ENCODE measurements around the gene ART1.
"Not testable (repeated sequence)": the region's sequence is repeated elsewhere in the genome, so short reads cannot be mapped to it uniquely, and the experiment has no call there.

Gene ART1, protein sequence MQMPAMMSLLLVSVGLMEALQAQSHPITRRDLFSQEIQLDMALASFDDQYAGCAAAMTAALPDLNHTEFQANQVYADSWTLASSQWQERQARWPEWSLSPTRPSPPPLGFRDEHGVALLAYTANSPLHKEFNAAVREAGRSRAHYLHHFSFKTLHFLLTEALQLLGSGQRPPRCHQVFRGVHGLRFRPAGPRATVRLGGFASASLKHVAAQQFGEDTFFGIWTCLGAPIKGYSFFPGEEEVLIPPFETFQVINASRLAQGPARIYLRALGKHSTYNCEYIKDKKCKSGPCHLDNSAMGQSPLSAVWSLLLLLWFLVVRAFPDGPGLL

DNA sequence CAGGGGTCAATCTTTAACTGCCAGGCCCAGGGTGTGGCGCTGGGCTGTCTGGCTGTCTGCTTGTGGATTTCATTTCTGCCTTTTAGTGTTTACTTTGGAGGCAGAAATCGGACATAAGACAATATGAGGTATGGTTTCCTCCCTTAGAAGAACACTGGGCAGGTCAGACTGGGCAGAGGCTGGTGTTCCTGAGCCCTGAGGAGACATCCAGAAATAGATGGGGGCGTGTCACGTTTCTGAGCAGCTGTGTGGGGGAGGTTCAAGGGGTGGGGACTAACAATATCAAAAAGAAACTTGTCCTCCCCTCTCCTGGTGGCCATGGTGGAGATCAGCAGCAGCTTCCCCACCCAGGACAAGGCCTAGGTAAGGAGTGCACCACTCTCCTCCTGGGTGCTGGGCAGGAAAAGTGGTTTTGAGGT lies at the start of gene ART1:
TSS of gene ART1 (plus strand) at position 312 of the 419 bp plus-strand sequence. CDS start 14,086 bp downstream, outside the sequence.
- DNase-seq (ENCODE audit: low read depth in 1 of 2, low spot score in 1 of 2) = no peak

DNA sequence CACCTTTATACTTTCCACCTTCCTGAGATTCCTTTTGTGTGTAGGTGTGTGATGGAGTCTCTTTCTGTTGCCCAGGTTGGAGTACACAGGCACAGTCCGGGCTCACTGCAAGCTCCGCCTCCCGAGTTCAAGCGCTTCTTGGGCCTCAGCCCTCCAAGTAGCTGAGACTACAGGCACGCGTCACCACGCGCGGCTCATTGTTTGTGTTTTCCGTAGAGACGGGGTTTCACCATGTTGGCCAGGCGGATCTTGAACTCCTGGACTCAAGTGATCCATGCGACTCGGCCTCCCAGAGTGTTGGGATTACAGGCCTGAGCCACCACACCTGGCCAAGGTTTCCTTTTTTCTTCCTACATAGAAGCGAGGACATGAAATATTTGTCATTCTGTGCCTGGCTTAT lies 47.2 kb upstream of the ART1 start:
- DNase-seq (ENCODE audit: low read depth in 1 of 2, low spot score in 1 of 2) = not testable (repeated sequence)

DNA sequence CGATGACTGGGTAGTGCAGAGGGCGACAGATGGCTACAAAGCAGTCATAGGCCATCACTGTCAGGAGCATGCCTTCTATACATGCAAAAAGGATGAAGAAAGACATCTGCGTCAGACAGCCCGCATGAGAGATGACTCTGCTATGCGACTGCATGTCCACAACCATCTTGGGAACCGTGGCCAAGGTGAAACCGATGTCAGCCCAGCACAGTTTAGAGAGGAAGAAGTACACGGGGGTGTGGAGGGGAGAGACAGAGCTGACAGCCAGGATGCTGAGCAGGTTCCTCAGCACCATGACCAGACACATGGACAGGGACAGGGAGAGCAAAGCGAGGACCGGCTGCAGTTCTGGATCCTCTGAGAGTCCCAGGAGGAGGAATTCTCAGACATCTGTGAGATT lies 44.7 kb upstream of the ART1 start:
- DNase-seq (ENCODE audit: low read depth in 1 of 2, low spot score in 1 of 2) = not testable (repeated sequence)

DNA sequence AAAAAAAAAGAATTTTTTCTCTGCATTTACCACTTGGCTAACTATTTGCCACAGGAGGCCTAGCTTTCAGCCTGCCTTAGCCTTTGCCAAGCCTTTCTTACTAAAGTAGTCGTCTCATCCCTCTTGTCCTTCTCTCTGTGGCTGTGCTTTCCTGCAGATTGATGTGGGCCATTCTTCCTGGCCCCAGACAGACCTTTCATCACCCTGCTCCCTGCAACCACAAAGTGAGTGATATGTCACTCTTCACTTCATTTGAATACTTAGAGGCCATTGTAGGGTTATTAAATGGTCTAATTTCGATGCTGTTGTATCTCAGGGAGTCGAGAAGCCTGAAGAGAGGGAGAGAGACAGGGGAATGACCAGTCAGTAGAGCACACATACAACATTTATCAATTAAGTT lies 40.8 kb upstream of the ART1 start:
- no peak for DNase-seq (ENCODE audit: low read depth in 1 of 2, low spot score in 1 of 2)

DNA sequence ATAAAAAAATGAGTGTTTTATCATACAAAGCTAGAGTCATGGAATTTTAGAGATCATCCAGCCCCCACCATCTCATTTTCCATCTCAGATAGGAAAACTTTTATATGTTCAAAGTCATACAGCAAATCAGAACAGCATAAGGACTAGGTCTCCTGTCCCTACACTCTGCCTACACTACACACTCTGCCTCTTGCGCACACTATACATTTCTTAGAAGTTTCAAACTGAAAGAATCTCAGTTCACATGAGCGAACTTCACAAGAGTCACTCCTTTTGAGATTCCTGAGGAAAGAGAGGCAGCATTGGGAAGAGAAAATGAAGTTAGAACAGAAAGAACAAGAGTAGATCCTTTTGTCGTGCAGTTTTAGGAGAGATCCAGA lies 39.7 kb upstream of the ART1 start:
- no peak for DNase-seq (ENCODE audit: low read depth in 1 of 2, low spot score in 1 of 2)

DNA sequence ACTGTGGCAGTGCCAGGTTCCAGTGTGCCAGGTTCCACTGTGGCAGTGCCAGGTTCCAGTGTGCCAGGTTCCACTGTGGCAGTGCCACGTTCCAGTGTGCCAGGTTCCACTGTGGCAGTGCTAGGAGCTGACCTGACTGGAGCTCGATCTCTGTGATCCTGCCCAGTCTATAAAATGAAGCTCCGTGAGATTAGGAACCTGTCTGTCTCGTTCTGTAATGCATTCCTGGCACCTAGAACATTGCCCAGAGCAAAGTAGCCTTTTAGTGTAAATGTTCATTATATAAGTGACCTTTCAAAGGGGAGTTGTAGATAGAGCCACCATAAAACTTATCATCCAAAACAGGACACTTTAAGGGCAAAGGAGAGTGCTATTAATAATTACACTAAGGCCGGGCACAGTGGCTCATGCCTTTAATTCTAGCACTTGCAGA lies 39.1 kb upstream of the ART1 start:
- DNase-seq (ENCODE audit: low read depth in 1 of 2, low spot score in 1 of 2) = no peak

DNA sequence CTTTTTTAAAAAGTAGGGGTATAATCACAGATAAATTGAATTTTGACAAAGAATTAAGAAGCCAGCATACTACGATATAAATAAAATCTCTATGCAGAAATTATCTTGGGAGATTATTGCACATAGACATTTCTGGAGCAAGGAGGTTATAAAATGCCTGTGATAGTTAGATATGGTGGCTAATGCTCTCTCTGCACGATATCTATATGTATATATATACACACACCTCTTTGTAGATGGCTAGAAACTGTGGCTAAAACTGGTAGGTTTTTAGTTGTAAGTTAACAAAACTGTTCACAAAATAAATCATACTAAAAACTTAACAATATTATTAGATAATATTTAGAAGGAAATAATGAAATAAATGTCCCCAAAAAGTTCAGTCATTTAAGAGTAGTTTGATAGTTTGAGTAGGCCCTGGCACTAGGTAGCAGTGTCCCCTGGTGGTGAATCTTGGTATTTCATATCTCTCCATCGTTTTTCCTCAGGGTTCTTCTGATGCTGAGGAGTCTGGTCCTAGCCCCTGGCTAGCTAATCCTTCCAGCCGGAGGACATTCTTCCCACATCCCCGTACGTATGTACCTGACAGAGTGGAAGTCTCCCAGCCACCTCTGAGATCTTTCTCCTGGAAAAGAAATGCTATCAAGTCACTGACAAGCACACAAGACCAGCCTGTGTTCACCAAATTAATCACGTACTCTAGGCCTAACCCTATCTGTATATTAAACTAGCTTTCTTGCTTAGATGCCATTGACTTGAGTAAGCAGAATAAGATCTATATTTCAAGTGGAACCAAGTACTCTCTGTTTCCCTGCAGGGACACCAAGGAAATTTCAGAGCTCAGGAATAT lies 35.3 kb upstream of the ART1 start:
- peak in 1 of 2 donors; percentile 17 for DNase-seq (ENCODE audit: low read depth in 1 of 2, low spot score in 1 of 2)

DNA sequence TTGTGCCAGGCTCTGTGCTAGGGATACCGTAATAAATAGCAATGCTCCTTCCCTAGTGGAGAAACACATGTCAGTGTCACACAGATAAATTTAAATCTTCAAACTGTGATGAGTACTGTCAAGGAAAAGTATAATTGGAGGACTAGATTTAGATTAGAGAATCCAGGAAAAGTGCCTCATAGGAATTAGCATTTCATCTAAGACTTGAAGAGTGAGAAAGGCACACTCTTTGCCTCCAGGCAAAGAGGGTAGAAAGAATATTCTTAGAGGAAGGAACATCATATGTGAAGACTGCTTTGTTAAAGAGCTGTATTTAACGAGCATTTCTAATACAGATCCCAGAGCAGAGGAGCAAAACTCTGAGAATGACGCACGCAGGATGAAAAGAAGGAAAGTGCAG lies 34.1 kb upstream of the ART1 start:
- no peak for DNase-seq (ENCODE audit: low read depth in 1 of 2, low spot score in 1 of 2)

DNA sequence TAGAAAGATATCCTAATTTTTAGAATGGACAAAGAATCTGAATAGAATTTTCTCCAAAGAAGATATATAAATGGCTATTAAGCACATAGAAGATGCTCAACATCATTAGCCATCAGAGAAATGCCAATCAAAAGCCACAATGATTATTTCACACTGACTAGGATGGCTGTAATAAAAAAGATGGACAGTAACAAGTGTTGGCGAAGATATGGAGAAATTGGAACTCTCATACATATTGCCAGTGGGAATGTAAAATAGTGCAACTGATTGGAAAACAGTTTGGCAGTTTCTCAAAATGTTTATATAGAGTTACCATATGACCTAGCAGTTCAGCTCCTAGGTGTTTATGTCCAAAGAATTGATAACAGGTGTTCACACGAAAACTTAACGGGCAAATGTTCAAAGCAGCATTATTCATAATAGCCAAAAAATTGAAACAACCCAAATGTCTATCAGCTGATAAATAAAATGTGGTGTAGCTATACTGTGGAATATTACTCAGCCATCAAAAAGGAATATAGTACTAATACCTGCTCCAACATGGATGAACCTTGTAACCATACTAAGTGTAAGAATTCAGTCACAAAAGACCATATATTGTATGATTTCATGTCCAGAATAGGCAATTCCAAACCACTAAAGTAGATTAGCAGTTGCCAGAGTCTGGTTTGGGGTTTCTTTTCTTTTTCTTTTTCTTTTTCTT lies 32.8 kb upstream of the ART1 start:
- DNase-seq (ENCODE audit: low read depth in 1 of 2, low spot score in 1 of 2) = no peak

DNA sequence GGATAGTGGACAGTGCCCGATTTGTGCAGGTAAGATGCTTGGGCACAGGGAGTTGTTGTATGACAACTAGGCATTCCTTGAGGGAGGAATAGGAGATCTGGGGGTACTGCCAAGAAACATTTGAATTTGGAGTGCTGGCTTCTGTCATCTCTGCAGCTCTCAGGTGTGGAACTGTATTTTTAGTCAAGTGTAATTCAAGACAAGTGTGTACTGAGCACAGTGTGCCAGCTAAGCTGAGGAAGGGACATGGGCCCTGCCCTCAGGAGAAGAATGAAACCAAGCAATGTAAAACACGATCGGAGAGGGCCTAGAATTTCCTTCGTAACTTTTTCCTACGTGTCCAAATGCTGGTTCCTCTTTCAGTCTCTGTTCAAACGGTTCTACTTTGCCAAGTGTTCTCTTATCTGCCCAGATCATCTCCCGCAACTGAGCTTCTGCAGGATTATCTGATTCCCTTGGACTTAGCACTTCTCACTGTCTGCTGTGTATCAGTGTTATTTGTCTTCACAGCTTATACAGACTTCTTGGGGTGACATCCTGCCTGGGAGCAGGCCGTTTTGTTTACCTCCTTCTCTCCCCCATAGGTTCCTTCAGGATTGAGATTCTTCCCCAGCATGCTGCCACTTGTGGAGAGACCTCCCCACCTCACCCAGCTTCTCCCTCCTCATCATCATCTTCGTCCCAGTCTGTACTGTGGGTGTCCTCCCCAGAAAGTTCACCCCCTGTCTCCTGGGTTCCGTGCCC lies 30.8 kb upstream of the ART1 start:
- peak in 1 of 2 donors; percentile 10 for DNase-seq (ENCODE audit: low read depth in 1 of 2, low spot score in 1 of 2)

DNA sequence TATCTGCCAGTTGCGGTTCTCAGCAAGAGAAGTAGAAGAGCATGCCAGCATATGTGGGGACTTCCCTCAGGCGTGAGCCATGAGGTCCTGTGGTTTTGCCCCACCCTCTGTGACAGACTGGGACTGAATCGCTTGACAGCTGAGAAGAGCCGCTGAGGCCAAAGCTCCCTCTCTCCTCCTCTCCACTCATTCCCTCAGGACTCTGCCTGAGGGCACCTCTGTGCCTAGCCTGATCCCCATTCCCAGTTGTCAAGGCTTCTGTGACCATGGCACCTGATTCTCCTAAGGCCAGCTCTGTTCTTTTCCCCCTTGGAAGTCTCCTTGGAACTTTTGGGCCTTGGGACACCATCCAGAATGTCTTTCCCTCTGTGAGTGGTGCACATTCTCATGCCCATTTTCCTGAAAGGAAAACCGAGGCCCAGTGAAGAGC lies 30.2 kb upstream of the ART1 start:
- DNase-seq (ENCODE audit: low read depth in 1 of 2, low spot score in 1 of 2) = peak in 1 of 2 donors; percentile 44

DNA sequence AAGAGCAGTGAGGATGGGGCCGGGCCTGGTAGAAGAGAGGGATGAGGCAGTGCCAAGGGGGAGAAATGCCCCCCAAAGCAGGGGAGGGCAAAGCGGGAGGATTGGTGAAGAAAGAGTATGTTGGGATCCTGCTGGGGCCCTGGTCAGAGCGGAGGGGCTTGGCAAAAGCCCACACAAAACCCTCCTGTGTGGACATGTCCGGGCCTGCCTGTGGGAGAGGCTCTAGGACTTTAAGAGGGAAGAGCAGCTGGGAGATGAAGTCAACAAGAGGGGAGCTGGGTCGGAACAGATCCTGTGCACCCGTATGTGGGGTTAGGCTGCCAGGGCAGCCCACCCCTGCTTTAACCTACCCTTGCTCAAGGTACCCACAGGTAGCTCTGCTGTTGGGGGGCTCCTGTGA lies 28.9 kb upstream of the ART1 start:
- DNase-seq (ENCODE audit: low read depth in 1 of 2, low spot score in 1 of 2) = no peak

DNA sequence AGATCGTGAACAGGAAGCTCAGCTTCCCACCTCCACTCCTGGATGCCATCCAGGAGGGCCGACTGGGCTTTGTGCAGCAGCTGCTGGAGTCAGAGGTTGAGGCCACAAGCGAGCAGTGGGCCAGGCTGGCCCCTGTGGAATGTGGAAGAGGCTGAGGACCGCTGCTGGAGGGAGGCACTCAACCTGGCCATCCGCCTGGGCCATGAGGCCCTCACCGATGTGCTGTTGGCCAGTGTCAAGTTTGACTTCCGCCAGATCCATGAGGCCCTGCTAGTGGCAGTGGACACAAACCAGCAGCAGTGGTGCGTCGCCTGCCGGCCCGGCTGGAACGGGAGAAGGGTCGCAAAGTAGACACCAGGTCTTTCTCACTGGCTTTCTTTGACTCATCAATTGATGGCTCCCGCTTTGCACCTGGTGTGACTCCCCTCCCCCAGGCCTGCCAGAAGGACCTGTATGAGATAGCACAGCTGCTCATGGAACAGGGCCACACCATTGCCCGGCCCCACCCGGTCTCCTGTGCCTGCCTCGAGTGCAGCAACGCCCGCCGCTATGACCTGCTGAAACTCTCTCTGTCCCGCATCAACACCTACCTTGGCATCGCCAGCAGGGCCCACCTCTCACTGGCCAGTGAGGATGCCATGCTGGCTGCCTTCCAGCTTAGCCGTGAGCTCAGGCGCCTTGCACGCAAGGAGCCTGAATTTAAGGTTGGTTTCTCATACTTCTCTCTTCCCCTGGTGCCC lies 28.0 kb upstream of the ART1 start:
- no peak for DNase-seq (ENCODE audit: low read depth in 1 of 2, low spot score in 1 of 2)

DNA sequence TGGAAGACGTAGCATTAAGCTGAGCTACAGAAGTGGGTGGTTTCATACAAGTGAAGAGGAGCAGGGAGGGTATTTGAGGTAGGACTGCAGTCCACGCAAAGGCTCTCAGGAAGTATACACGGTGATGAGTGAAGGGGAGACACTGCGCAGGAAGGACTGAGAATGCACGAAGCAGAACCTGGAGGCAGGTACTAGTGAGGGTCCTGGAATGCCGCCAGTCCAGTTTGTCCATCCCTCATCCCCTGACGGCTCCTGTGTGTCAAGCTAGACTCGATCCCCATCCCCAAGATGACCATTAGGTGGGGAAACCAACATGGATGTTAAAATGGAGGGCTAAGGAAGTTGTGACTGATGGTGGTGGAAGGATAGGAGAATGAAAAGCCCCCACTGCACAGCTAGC lies 26.9 kb upstream of the ART1 start:
- no peak for DNase-seq (ENCODE audit: low read depth in 1 of 2, low spot score in 1 of 2)

DNA sequence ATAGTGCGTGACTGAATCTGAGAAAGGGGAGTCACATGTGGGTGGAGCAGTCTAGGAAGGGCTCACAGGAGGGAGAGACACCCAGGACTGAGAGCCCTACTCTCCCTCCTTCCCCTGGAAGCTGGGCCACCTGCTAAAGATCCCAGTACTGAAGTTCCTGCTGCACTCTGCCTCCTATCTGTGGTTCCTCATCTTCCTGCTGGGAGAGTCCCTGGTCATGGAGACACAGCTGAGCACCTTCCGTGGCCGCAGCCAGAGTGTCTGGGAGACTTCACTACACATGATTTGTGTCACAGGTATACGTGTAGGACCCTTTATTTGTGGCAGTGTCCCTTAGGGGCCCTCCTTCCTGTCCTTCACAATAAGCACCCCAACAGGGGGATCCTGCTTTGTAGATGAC lies 22.4 kb upstream of the ART1 start:
- no peak for DNase-seq (ENCODE audit: low read depth in 1 of 2, low spot score in 1 of 2)

DNA sequence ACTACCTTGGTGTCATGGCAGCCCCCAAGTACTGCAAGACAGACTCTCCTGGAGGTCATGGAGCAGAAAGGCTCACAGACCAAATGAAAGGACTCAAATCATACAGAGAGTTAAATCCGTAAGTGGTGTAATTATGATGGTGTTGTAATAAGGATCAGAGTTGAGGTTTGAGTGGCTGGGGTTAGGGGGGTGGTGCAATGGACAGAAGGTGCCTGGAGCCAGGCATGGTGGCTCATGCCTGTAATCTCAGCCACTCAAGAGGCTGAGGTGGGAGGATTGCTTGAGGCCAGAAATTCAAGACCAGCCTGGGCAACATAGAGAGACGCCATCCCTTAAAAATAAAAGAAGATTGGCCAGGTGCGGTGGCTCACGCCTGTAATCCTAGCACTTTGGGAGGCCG lies 21.8 kb upstream of the ART1 start:
- no peak for DNase-seq (ENCODE audit: low read depth in 1 of 2, low spot score in 1 of 2)

DNA sequence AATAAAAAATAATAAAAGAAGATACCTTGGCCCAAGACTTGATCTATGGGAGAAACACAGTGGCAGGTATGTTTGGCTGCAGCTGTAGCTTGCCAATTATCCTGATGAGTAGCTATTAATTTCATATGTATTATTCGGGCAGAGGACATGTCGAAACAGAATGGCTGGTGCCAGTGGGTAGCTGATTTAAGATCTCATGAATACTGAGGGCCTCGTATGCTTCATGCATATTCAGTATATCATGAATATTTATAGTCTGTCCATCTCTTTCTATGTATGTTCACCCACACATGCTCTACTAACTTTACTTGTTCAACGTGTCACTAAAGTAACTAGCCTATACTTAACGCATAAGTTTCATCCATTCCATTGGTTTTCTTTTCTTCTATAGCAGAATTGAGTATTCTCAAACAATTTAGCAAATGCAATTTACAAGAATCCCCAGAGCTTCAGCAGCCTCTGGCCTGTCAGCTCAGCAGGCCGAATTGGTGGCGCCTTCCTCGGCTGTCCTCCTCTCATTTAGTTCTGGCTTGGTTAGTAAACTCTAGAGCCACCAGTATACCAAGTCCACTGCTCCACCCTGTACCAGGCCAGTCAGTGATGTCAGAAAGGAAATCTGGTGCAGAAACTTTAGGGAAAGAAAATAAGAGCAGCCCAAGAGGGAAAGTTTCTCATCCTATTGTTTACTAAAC lies 21.0 kb upstream of the ART1 start:
- no peak for DNase-seq (ENCODE audit: low read depth in 1 of 2, low spot score in 1 of 2)

DNA sequence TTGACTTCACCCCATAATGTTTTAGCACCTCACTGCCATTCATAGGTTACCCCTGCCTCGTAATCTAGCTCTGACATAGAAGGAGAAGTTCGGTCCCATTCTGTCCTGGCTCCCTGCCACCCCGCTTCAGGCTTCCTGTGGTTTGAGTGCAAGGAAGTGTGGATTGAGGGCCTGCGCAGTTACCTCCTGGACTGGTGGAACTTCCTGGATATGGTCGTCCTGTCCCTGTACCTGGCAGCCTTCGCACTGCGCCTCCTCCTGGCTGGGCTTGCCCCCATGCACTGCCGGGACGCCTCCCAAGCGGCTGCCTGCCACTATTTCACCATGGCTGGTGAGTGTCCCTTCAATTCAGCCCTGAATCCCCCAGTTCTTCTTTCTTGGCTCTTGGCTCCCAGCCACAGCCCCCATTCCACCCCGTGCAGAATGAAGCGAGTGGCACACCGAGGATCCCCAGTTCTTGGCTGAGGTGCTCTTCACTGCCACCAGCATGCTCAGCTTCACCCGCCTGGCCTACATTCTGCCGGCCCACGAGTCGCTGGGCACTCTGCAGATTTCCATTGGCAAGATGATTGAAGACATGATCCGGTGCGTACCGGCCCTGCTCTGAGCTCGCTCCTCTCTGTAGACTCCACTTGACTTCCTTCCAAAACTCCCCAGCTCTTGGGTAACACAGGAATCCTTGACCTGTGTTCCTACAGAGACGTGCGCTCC lies 18.5 kb upstream of the ART1 start:
- no peak for DNase-seq (ENCODE audit: low read depth in 1 of 2, low spot score in 1 of 2)

DNA sequence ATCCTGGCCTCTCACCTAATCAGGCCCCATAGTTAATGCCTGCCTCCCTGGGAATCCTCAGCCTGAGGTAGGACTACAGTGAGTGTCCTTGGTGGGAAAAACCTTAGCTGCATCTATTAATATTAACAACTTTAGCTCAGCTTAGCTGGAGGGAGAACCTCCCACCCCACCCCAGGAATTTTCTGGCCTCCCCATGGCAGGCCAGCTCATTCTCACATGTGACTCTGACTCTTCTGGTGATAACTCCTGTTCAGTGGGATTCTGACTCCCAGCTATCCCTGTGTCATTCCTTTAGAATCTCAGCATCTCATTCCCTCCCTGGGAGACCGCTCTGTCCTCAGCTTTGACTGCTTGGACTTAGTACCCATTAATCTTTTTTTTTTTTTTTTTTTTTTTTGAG lies 17.6 kb upstream of the ART1 start:
- DNase-seq (ENCODE audit: low read depth in 1 of 2, low spot score in 1 of 2) = no peak

Data from activated CD4-positive, alpha-beta T cell treated with anti-CD3 and anti-CD28 coated beads, Interleukin-2, amount 50 U/mL, for 24 hours (primary cell).